IMR-90 (cell line): ENCODE measurements around the gene DHCR24. TPM values are rescaled to one million over a fixed set of nuclear protein-coding genes. Genes with fewer than 3 reads are reported as not detected.

Experiments
- ATAC-seq: fragments of 200-7000 bp; cut with Tn5 transposase; 2 replicates; pipeline ENCODE4 v1.9.1; 2020; ENCODE audit warnings: low read depth, mild to moderate bottlenecking, moderate library complexity
- BruUV-seq: library from RNA; stranded (reverse); fragments of 400-500 nt; replicated peaks from 2 replicates; lab custom pipeline; 2021; lab: Mats Ljungman, UMichigan
- CTCF ChIA-PET: fragments of 300-600 bp; formaldehyde crosslinking; extraction: SDS; loops from one replicate; lab custom pipeline; 2021; ENCODE audit warnings: antibody characterized with exemption; lab: Yijun Ruan, JAX
- POLR2A ChIA-PET: fragments of 300-600 bp; sonication (Branson Sonifier 250); formaldehyde crosslinking; loops from one replicate; lab custom pipeline; 2022; ENCODE audit warnings: antibody characterized with exemption; ENCODE audit not compliant: unreplicated experiment; lab: Charles Lee
- DNase-seq: peaks from one replicate; pipeline ENCODE4 v3.0.0; 2013
- H2AFZ ChIP-seq: replicated peaks from 2 replicates; pipeline ENCODE3; 2013; ENCODE audit warnings: low read length, mild to moderate bottlenecking; ENCODE audit not compliant: poor library complexity
- H2AK5ac ChIP-seq: 2 replicates; pipeline ENCODE4 v1.6.1; 2013; ENCODE audit warnings: low read depth, low read length, inconsistent platforms
- H2AK9ac ChIP-seq: replicated peaks from 2 replicates; pipeline ENCODE3; 2013; ENCODE audit warnings: mild to moderate bottlenecking, low read depth, low read length, moderate library complexity; ENCODE audit not compliant: poor library complexity
- H2BK120ac ChIP-seq: 2 replicates; pipeline ENCODE4 v1.6.1; 2013; ENCODE audit warnings: low read depth, low read length, inconsistent platforms
- H2BK15ac ChIP-seq: 3 replicates; pipeline ENCODE4 v1.6.1; 2013; ENCODE audit warnings: low read depth, low read length, inconsistent platforms
- H2BK20ac ChIP-seq: 2 replicates; pipeline ENCODE4 v1.6.1; 2013; ENCODE audit warnings: low read depth, mild to moderate bottlenecking, inconsistent platforms, low read length, moderate library complexity
- H2BK5ac ChIP-seq: 2 replicates; pipeline ENCODE4 v1.6.1; 2013; ENCODE audit warnings: mild to moderate bottlenecking, low read depth, low read length, inconsistent platforms; ENCODE audit not compliant: poor library complexity, severe bottlenecking
- H3K14ac ChIP-seq: replicated peaks from 2 replicates; pipeline ENCODE4 v1.6.1; 2013; ENCODE audit warnings: low read depth, low read length, inconsistent platforms
- H3K18ac ChIP-seq: 2 replicates; pipeline ENCODE4 v1.6.1; 2013; ENCODE audit warnings: low read depth, low read length, control low read depth
- H3K23ac ChIP-seq: 2 replicates; pipeline ENCODE4 v1.6.1; 2013; ENCODE audit warnings: low read depth, low read length, inconsistent platforms
- H3K27ac ChIP-seq: 2 replicates; pipeline ENCODE4 v1.5.1; 2013; ENCODE audit warnings: mild to moderate bottlenecking, control low read depth, low read length; ENCODE audit not compliant: insufficient read depth
- H3K27me3 ChIP-seq: 2 replicates; pipeline ENCODE4 v1.6.1; 2013; ENCODE audit warnings: low read length; ENCODE audit not compliant: control insufficient read depth, insufficient read depth
- H3K36me3 ChIP-seq: 2 replicates; pipeline ENCODE4 v1.6.1; 2013; ENCODE audit warnings: low read length, mixed read lengths; ENCODE audit not compliant: control insufficient read depth, insufficient read depth
- H3K4ac ChIP-seq: 2 replicates; pipeline ENCODE4 v1.6.1; 2013; ENCODE audit warnings: low read depth, low read length, inconsistent platforms
- H3K4me1 ChIP-seq: 2 replicates; pipeline ENCODE4 v1.6.1; 2013; ENCODE audit warnings: low read length, mixed read lengths; ENCODE audit not compliant: control insufficient read depth, insufficient read depth
- H3K4me2 ChIP-seq: 2 replicates; pipeline ENCODE4 v1.6.1; 2013; ENCODE audit warnings: low read depth, mild to moderate bottlenecking, control low read depth, low read length, moderate library complexity
- H3K4me3 ChIP-seq: 2 replicates; pipeline ENCODE4 v1.5.1; 2013; ENCODE audit warnings: low read depth, mild to moderate bottlenecking, control low read depth, low read length, moderate library complexity; ENCODE audit not compliant: insufficient read depth
- H3K56ac ChIP-seq: 2 replicates; pipeline ENCODE4 v1.6.1; 2013; ENCODE audit warnings: low read length, inconsistent platforms; ENCODE audit not compliant: insufficient read depth; ENCODE audit errors: extremely low read depth
- H3K79me1 ChIP-seq, 2 experiments: 2 replicates each; pipeline ENCODE4 v1.6.1; 2013; ENCODE audit warnings: low read length in 2 of 2, inconsistent platforms in 1 of 2, low read depth in 1 of 2
- H3K9ac ChIP-seq: 2 replicates; pipeline ENCODE4 v1.6.1; 2013; ENCODE audit warnings: low read depth, low read length, control low read depth
- H3K9me1 ChIP-seq: 2 replicates; pipeline ENCODE4 v1.6.1; 2013; ENCODE audit warnings: low read length, inconsistent platforms; ENCODE audit not compliant: insufficient read depth
- H3K9me3 ChIP-seq: 2 replicates; pipeline ENCODE4 v1.6.1; 2013; ENCODE audit warnings: low read length; ENCODE audit not compliant: control insufficient read depth, insufficient read depth
- H4K20me1 ChIP-seq: 2 replicates; pipeline ENCODE4 v1.6.1; 2013; ENCODE audit warnings: low read length, inconsistent platforms; ENCODE audit not compliant: insufficient read depth
- H4K5ac ChIP-seq: 2 replicates; pipeline ENCODE4 v1.6.1; 2013; ENCODE audit warnings: mild to moderate bottlenecking, low read depth, low read length, control low read depth
- H4K8ac ChIP-seq, 2 experiments: 2 replicates each; pipeline ENCODE4 v1.6.1; 2013; ENCODE audit warnings: low read depth in 2 of 2, low read length in 2 of 2, control low read depth in 1 of 2, inconsistent platforms in 1 of 2
- H4K91ac ChIP-seq: 2 replicates; pipeline ENCODE4 v1.6.1; 2013; ENCODE audit warnings: low read depth, low read length, inconsistent platforms; ENCODE audit not compliant: insufficient read depth
- BHLHE40 ChIP-seq: fragments of 150-350 bp; IDR thresholded peaks from 2 replicates; pipeline ENCODE4 v1.6.1; 2016; ENCODE audit warnings: mild to moderate bottlenecking, low read depth, low read length
- FOS ChIP-seq: fragments of 150-350 bp; IDR thresholded peaks from 2 replicates; pipeline ENCODE4 v1.6.1; 2016; ENCODE audit warnings: low read depth, low read length
- MXI1 ChIP-seq: IDR thresholded peaks from 2 replicates; pipeline ENCODE4 v1.6.1; 2012; ENCODE audit warnings: low read depth, mild to moderate bottlenecking, low read length, moderate library complexity, borderline replicate concordance
- WGBS, 2 experiments: methylation state at CpG; one replicate each; pipeline versions ENCODE4 v1.1.5 to v1.1.7; 2013; ENCODE audit warnings: missing lambda C conversion rate in 2 of 2; ENCODE audit not compliant: insufficient read length in 1 of 2; ENCODE audit errors: extremely low coverage in 2 of 2; 5-methylcytosine and 5-hydroxymethylcytosine counted together
- dilution Hi-C: fragments of 300-500 bp; cut with HindIII; formaldehyde crosslinking; loops from one replicate; pipeline ENCODE4 v1.14.3; 2018; ENCODE audit warnings: low sequenced_read_pairs; ENCODE audit not compliant: unreplicated experiment
- in situ Hi-C: fragments of 300-500 bp; cut with MboI; formaldehyde crosslinking; loops from 3 replicates; pipeline ENCODE4 v1.14.3; 2019; ENCODE audit warnings: low sequenced_read_pairs, inconsistent platforms, mixed read lengths
- intact Hi-C: fragments of 100-400 bp; cut with micrococcal nuclease; formaldehyde crosslinking; loops from 2 replicates; pipeline ENCODE4 v1.10.0; 2022
- polyA plus RNA-seq, 3 experiments: library from polyadenylated mRNA; depleted of rRNA; stranded (reverse); fragments of >200 nt; gene quantifications; 2 replicates each; pipeline ENCODE4 v1.2.3, GENCODE V29; 2012; ENCODE audit warnings: low replicate concordance in 1 of 3
- total RNA-seq: library from RNA; depleted of rRNA; stranded (reverse); fragments of >200 nt; gene quantifications from 2 replicates; pipeline ENCODE4 v1.2.3, GENCODE V29; 2012

Gene DHCR24
- total and polyA plus RNA-seq, 2 of the 4 experiments (the other 2 are of a cell fraction) = 130 to 194 TPM

GRCh38 chr1:54884135-54884586 lies 2.8 kb downstream of the DHCR24 start:
- H4K20me1 ChIP-seq = no peaks in the 10 kb centered on the region; the same call in 1 of the 2 replicates
- H3K4me1 ChIP-seq = peaks cover 18% of the 10 kb centered on the region
- intact Hi-C loops (no loop called here), in situ Hi-C loops (no loop called here), dilution Hi-C loops (no loop called here)
- H2BK120ac ChIP-seq = no peak overlapping the region
- no peak for ATAC-seq
- H3K9me1 ChIP-seq = 0 out of 2 replicates have a peak, but pooled peaks cover 5% of the 10 kb centered on the region
- peaks cover 1% of the 10 kb centered on the region; the same call in 1 of the 2 replicates for H3K36me3 ChIP-seq
- H2BK15ac ChIP-seq = no peak overlapping the region
- no TSS peak for BruUV-seq
- no CpG with 5 or more reads among the region's 3 CpGs for WGBS, 2 experiments
- no peak overlapping the region for H4K5ac ChIP-seq
- H4K91ac ChIP-seq = no peak overlapping the region
- peak; percentile 79 for DNase-seq
- H3K18ac ChIP-seq = no peak overlapping the region; the same call in 1 of the 2 replicates
- H3K79me1 ChIP-seq = peaks cover 17 to 32% of the 10 kb centered on the region in 2 experiments
- 0 out of 2 replicates have a peak, but pooled peaks have one; percentile 18 for TF ChIP-seq MXI1
- TF ChIP-seq FOS = no peak
- peak; percentile 94 for TF ChIP-seq BHLHE40
- ChIA-PET CTCF (interaction anchor here (0.7 to 0.9 kb wide), 2 partner anchors 61 to 489 kb away, joined by 3 to 4 read pairs; no protein-coding TSS in a partner anchor), POLR2A (interaction anchor here (0.6 kb wide), 1 partner anchor 51 kb away, joined by 4 read pairs; no protein-coding TSS in a partner anchor)
- no peaks in the 10 kb centered on the region for H3K27me3 ChIP-seq
- no peak overlapping the region for H3K27ac ChIP-seq
- H3K9ac ChIP-seq = no peak overlapping the region
- H3K9me3 ChIP-seq = no peaks in the 10 kb centered on the region
- no peak overlapping the region for H2BK5ac ChIP-seq
- no peak overlapping the region; the same call in 1 of the 2 replicates for H3K4me2 ChIP-seq
- no peak overlapping the region for H2AFZ ChIP-seq
- no peak overlapping the region for H3K4me3 ChIP-seq
- no peak overlapping the region for H4K8ac ChIP-seq
- no peak overlapping the region for H3K14ac ChIP-seq
- H2BK20ac ChIP-seq = no peak overlapping the region
- no peak overlapping the region for H3K23ac ChIP-seq
- no peak overlapping the region for H2AK5ac ChIP-seq
- H3K4ac ChIP-seq = no peak overlapping the region
- no peak overlapping the region for H3K56ac ChIP-seq
- no peak overlapping the region for H2AK9ac ChIP-seq
